Mesothelial cell of epicardium (in vitro differentiated cells): Measurements from ENCODE around the gene NALCN. TPM values are rescaled to one million over a fixed set of nuclear protein-coding genes. Genes with fewer than 3 reads are reported as not detected.

Experiments used
- DNase-seq, 2 experiments: peaks; one replicate each; pipeline ENCODE4 v3.0.0; 2021; ENCODE audit warnings: low spot score in 2 of 2; ENCODE audit not compliant: unreplicated experiment in 2 of 2
- H3K27ac Mint-ChIP-seq: 2 replicates; pipeline ENCODE4 v1.8.0; 2021; ENCODE audit warnings: mixed read lengths
- H3K27me3 Mint-ChIP-seq: 2 replicates; pipeline ENCODE4 v1.8.0; 2021; ENCODE audit warnings: low read depth, mixed read lengths
- H3K36me3 Mint-ChIP-seq: 2 replicates; pipeline ENCODE4 v1.8.0; 2021; ENCODE audit warnings: mixed read lengths
- H3K4me1 Mint-ChIP-seq: 2 replicates; pipeline ENCODE4 v1.8.0; 2021; ENCODE audit warnings: mixed read lengths
- H3K4me3 Mint-ChIP-seq: 2 replicates; pipeline ENCODE4 v1.8.0; 2021; ENCODE audit warnings: mild to moderate bottlenecking, moderate library complexity, mixed read lengths
- H3K9me3 Mint-ChIP-seq: 2 replicates; pipeline ENCODE4 v1.8.0; 2021; ENCODE audit warnings: mixed read lengths
- CTCF ChIP-seq: fragments of 200-600 bp; sonication (generic); IDR thresholded peaks from one replicate; pipeline ENCODE4 v1.5.0; 2021; ENCODE audit warnings: antibody characterized with exemption; ENCODE audit not compliant: unreplicated experiment
- total RNA-seq: library from RNA; stranded (reverse); gene quantifications from 3 replicates; pipeline ENCODE4 v1.2.1, GENCODE V29; 2021

The NALCN gene
- total RNA-seq, 1 donor from 2014 or later: 2.2 TPM

DNA sequence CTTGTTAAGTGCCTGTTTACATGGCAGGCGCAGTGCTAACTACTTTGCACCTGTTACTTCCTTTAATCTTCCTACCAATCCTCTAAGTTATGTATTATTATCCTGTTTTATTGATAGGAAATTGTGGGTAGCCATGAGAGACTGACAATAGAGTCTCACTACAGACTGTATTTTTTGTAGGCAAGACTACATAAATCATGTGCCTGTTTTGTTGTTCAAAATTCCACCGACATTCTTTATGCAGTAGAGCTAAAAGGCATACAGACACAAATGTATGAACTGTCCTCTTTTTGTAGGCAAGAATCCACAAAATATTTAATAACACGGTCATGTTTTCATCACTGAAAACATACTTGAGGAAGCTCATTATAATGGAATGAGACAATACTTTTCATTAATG is 205.5 kb downstream of the NALCN start:
- Mint-ChIP-seq H3K4me1 (no peaks in the 10 kb centered on the region), H3K9me3 (peaks cover 6% of the 10 kb centered on the region), H3K4me3 (no peak overlapping the region), H3K36me3 (no peaks in the 10 kb centered on the region), H3K27ac (no peak overlapping the region), H3K27me3 (no peaks in the 10 kb centered on the region)
- no peak for TF ChIP-seq CTCF
- DNase-seq: no peak

GRCh38 chr13:101209206-101209893 is 207.0 kb downstream of the NALCN start:
- DNase-seq: no peak
- H3K27ac Mint-ChIP-seq: no peak overlapping the region
- TF ChIP-seq CTCF: no peak
- H3K4me3 Mint-ChIP-seq: no peak overlapping the region
- H3K36me3 Mint-ChIP-seq: no peaks in the 10 kb centered on the region
- no peaks in the 10 kb centered on the region for H3K4me1 Mint-ChIP-seq
- H3K27me3 Mint-ChIP-seq: no peaks in the 10 kb centered on the region
- H3K9me3 Mint-ChIP-seq: peaks cover 6% of the 10 kb centered on the region

DNA sequence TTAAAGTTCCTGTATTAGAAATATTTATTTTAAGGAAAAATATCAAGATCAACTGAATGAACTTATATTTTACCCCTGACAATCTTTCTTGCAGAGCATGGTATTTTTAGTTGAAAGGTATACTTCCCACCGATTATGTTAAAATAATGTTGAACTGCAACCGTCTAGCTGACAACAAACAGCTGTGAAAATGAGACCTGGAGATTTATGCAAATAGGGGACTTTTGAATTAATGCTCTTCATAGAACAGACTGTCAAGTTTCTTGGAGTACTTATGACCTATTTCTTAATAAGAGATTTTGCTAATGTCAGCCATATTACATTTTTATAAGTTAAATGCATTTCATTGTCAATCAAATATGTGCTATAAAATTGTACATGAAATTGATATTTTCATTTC is 210.9 kb downstream of the NALCN start:
- no peaks in the 10 kb centered on the region for H3K9me3 Mint-ChIP-seq
- H3K4me1 Mint-ChIP-seq: no peaks in the 10 kb centered on the region
- H3K4me3 Mint-ChIP-seq: no peak overlapping the region
- peaks cover 5% of the 10 kb centered on the region for H3K27me3 Mint-ChIP-seq
- TF ChIP-seq CTCF: no peak
- no peak overlapping the region for H3K27ac Mint-ChIP-seq
- no peaks in the 10 kb centered on the region for H3K36me3 Mint-ChIP-seq
- no peak for DNase-seq

DNA sequence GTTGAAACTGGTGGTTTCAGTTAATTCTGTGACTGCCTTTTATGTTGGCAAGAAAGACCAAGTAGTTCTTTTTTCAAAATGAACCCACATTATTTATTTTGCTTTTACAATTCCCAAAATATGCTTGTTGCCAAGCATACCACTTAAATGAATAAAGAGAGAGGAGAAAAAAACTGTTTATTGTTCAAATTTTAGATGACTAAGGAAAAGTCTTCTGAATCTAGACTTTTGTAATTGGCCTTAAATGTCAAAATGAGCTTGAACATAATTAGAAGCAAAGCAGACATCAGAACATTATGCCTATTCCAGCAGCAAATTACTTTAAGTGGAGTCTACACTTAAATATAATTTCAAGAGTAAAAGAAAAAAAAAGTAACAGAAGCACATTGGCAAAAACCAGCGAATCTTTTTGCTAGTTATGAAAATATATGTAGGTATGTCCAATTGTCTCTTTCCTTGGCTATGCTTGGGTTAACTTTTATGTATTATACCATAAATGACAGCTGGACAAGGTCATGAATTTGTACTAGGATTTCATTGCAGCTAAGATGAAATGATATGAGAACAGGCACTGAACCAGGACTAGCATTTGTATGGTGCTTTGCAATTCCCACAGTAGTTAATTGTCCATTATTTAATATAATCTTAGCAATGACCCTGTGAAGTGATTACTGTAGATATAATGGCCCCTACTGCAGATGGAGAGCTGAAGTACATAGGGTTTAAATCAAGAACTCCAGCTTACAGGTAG is 211.9 kb downstream of the NALCN start:
- no peaks in the 10 kb centered on the region for H3K36me3 Mint-ChIP-seq
- H3K27me3 Mint-ChIP-seq: peaks cover 5% of the 10 kb centered on the region
- no peak overlapping the region for H3K4me3 Mint-ChIP-seq
- no peaks in the 10 kb centered on the region for H3K4me1 Mint-ChIP-seq
- no peak for DNase-seq
- H3K27ac Mint-ChIP-seq: no peak overlapping the region
- TF ChIP-seq CTCF: no peak
- no peaks in the 10 kb centered on the region for H3K9me3 Mint-ChIP-seq

- Mint-ChIP-seq H3K9me3 (no peaks in the 10 kb centered on the region), H3K36me3 (no peaks in the 10 kb centered on the region), H3K27ac (no peak overlapping the region), H3K4me1 (no peaks in the 10 kb centered on the region), H3K27me3 (peaks cover 7% of the 10 kb centered on the region), H3K4me3 (no peak overlapping the region)
- no peak for TF ChIP-seq CTCF
- no peak for DNase-seq
Observed at GRCh38 chr13:101202590-101202989, 213.7 kb downstream of the NALCN start.
